ENCODE data around the gene BEST2.

- no peak for TF ChIP-seq RAD21 (IDR thresholded peaks at IDR 0.05; ENCODE audit: low read length)
- TF ChIP-seq, protein P1, sequence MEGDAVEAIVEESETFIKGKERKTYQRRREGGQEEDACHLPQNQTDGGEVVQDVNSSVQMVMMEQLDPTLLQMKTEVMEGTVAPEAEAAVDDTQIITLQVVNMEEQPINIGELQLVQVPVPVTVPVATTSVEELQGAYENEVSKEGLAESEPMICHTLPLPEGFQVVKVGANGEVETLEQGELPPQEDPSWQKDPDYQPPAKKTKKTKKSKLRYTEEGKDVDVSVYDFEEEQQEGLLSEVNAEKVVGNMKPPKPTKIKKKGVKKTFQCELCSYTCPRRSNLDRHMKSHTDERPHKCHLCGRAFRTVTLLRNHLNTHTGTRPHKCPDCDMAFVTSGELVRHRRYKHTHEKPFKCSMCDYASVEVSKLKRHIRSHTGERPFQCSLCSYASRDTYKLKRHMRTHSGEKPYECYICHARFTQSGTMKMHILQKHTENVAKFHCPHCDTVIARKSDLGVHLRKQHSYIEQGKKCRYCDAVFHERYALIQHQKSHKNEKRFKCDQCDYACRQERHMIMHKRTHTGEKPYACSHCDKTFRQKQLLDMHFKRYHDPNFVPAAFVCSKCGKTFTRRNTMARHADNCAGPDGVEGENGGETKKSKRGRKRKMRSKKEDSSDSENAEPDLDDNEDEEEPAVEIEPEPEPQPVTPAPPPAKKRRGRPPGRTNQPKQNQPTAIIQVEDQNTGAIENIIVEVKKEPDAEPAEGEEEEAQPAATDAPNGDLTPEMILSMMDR (conservative IDR thresholded peaks at IDR 0.05; ENCODE audit: low read depth, low read length): no peak
- 0 out of 2 replicates have a peak, but pooled peaks have one; percentile 23 for TF ChIP-seq POLR2A (IDR thresholded peaks at IDR 0.05; ENCODE audit: low read depth, low read length)
- TF ChIP-seq BHLHE40 (IDR thresholded peaks at IDR 0.05; ENCODE audit: low read depth, low read length): peak; percentile 88
- TF ChIP-seq, protein P2, sequence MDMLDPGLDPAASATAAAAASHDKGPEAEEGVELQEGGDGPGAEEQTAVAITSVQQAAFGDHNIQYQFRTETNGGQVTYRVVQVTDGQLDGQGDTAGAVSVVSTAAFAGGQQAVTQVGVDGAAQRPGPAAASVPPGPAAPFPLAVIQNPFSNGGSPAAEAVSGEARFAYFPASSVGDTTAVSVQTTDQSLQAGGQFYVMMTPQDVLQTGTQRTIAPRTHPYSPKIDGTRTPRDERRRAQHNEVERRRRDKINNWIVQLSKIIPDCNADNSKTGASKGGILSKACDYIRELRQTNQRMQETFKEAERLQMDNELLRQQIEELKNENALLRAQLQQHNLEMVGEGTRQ (IDR thresholded peaks at IDR 0.05; ENCODE audit: low read depth, low read length): peak; percentile 12; the same call in 1 of the 2 replicates
- TF ChIP-seq CEBPB (IDR thresholded peaks at IDR 0.05; ENCODE audit: low read depth, low read length): no peak
- TF ChIP-seq MAFK (IDR thresholded peaks at IDR 0.05; ENCODE audit: low read depth, low read length): no peak
- TF ChIP-seq SMC3 (IDR thresholded peaks at IDR 0.05; ENCODE audit: low read depth, low read length): no peak
- peak; percentile 99 for TF ChIP-seq MXI1 (IDR thresholded peaks at IDR 0.05; ENCODE audit: borderline replicate concordance, low read depth, low read length)
- TF ChIP-seq FOS (IDR thresholded peaks at IDR 0.05; ENCODE audit: low read depth, low read length): no peak
- TF ChIP-seq CHD1 (IDR thresholded peaks at IDR 0.05; ENCODE audit: low read depth, low read length): no peak
- TF ChIP-seq RFX5 (IDR thresholded peaks at IDR 0.05; ENCODE audit: low read depth, low read length): no peak
These were observed 27.8 kb upstream of the BEST2 start, which contains the start of gene TNPO2 for GRCh38 chr19:12723641-12724426.
